GM12878 (cell line): Measurements from ENCODE around the gene IRAK4. TPM values are rescaled to one million over a fixed set of nuclear protein-coding genes. Genes with fewer than 3 reads are reported as not detected.

Experiments used
- ATAC-seq: fragments of 200-7000 bp; cut with Tn5 transposase; 3 replicates; pipeline ENCODE4 v1.9.1; 2020; ENCODE audit warnings: mild to moderate bottlenecking, moderate library complexity
- BruUV-seq: library from RNA; stranded (reverse); fragments of 400-500 nt; replicated peaks from 2 replicates; lab custom pipeline; 2021; lab: Mats Ljungman, UMichigan
- CTCF ChIA-PET: fragments of 300-600 bp; sonication (Branson Sonifier 250); formaldehyde crosslinking; extraction: SDS; loops from one replicate; lab custom pipeline; 2021; ENCODE audit warnings: inconsistent platforms; lab: Yijun Ruan, JAX
- POLR2A ChIA-PET: fragments of 350-600 bp; formaldehyde crosslinking; extraction: SDS; loops from one replicate; lab custom pipeline; 2021; ENCODE audit warnings: inconsistent platforms; lab: Charles Lee
- RAD21 ChIA-PET: fragments of 300-600 bp; sonication (Branson Sonifier 250); formaldehyde crosslinking; loops from one replicate; lab custom pipeline; 2023; ENCODE audit warnings: antibody characterized with exemption; ENCODE audit not compliant: unreplicated experiment; lab: Charles Lee
- SMC1A ChIA-PET: fragments of 300-600 bp; sonication (Branson Sonifier 250); formaldehyde crosslinking; loops from one replicate; lab custom pipeline; 2023; ENCODE audit not compliant: unreplicated experiment, uncharacterized antibody; lab: Charles Lee
- DNase-seq: peaks from one replicate; pipeline ENCODE4 v3.0.0-alpha.2; 2011; ENCODE audit warnings: low read depth, low spot score
- FAIRE-seq: peaks from 3 replicates; lab custom pipeline; 2011; peaks lifted over from hg19 to GRCh38; lab: Jason Lieb, UNC
- H2AFZ ChIP-seq: 2 replicates; pipeline ENCODE4 v1.6.0; 2011; ENCODE audit warnings: low read depth, low read length, control low read depth; ENCODE audit not compliant: control insufficient read depth
- H3K27ac ChIP-seq: 2 replicates; pipeline ENCODE4 v1.5.1; 2011; ENCODE audit warnings: control low read depth; ENCODE audit not compliant: control insufficient read depth, insufficient read depth
- H3K27me3 ChIP-seq, 2 experiments: replicated peaks in 1 of 2; 2 replicates each; pipeline versions ENCODE4 v1.6.0 to v1.6.1; 2011; ENCODE audit warnings: low read length in 1 of 2; ENCODE audit not compliant: control insufficient read depth in 2 of 2, insufficient read depth in 2 of 2
- H3K36me3 ChIP-seq, 2 experiments: 2 replicates each; pipeline ENCODE4 v1.5.1; 2011; ENCODE audit warnings: low read length in 1 of 2; ENCODE audit not compliant: control insufficient read depth in 2 of 2, insufficient read depth in 2 of 2
- H3K4me1 ChIP-seq: 2 replicates; pipeline ENCODE4 v1.6.1; 2011; ENCODE audit warnings: mild to moderate bottlenecking, low read length, moderate library complexity, mixed read lengths; ENCODE audit not compliant: control insufficient read depth, insufficient read depth
- H3K4me2 ChIP-seq: 2 replicates; pipeline ENCODE4 v1.6.0; 2011; ENCODE audit warnings: control low read depth; ENCODE audit not compliant: control insufficient read depth, insufficient read depth
- H3K4me3 ChIP-seq: fragments of 200-600 bp; sonication (generic); 2 replicates; pipeline ENCODE4 v1.5.1; 2016
- H3K79me2 ChIP-seq: 2 replicates; pipeline ENCODE4 v1.6.0; 2011; ENCODE audit warnings: low read length; ENCODE audit not compliant: control insufficient read depth, insufficient read depth
- H3K9ac ChIP-seq: 2 replicates; pipeline ENCODE4 v1.8.0; 2011; ENCODE audit warnings: low read length, control low read depth, mixed read lengths; ENCODE audit not compliant: control insufficient read depth, insufficient read depth
- H3K9me3 ChIP-seq: replicated peaks from 3 replicates; pipeline ENCODE4 v1.5.1; 2011; ENCODE audit warnings: mild to moderate bottlenecking, low read length; ENCODE audit not compliant: control insufficient read depth, insufficient read depth
- H4K20me1 ChIP-seq: 2 replicates; pipeline ENCODE4 v1.6.0; 2011; ENCODE audit not compliant: control insufficient read depth, insufficient read depth
- BRCA1 ChIP-seq: IDR thresholded peaks from 2 replicates; pipeline ENCODE4 v1.6.1; 2011; ENCODE audit warnings: low read depth, low read length, improper control_type of control experiment
- NR2F1 ChIP-seq: fragments of 450-650 bp; conservative IDR thresholded peaks from 2 replicates; pipeline ENCODE4 v1.6.1; 2017; ENCODE audit warnings: mild to moderate bottlenecking
- WRNIP1 ChIP-seq: IDR thresholded peaks from 2 replicates; pipeline ENCODE4 v1.6.1; 2011; ENCODE audit warnings: low read depth, low read length, improper control_type of control experiment, borderline replicate concordance
- WGBS: methylation state at CpG from one replicate; pipeline ENCODE4 v1.1.6; 2016; ENCODE audit warnings: low lambda C conversion rate; ENCODE audit not compliant: insufficient replicate concordance, insufficient coverage; ENCODE audit errors: missing lambda C conversion rate; 5-methylcytosine and 5-hydroxymethylcytosine counted together
- in situ Hi-C: fragments of 300-500 bp; cut with MboI; formaldehyde crosslinking; loops from 9 replicates; pipeline ENCODE4 v1.14.3; 2018; ENCODE audit warnings: mixed read lengths
- intact Hi-C: fragments of 100-400 bp; cut with micrococcal nuclease; formaldehyde crosslinking; loops from one replicate; pipeline ENCODE4 v1.14.2; 2022; ENCODE audit not compliant: unreplicated experiment
- polyA plus RNA-seq, 11 experiments: library from polyadenylated mRNA; depleted of rRNA in 4 of 11; unstranded in 6 of 11; stranded (reverse) in 5 of 11; fragments of >200 nt; fragmentation: Nextera tagmentation in 4 of 11; fragmentation: Illumina TruSeq in 1 of 11; extraction: Ambion mirVana in 4 of 11; extraction: Trizol in 1 of 11; gene quantifications; 1 replicate in 1 of 11; 2 replicates in 10 of 11; pipeline versions ENCODE4 v1.2.1 to v1.2.3, GENCODE V29; 2011 to 2016; ENCODE audit warnings: inconsistent platforms in 2 of 11, missing spikeins in 2 of 11, low read depth in 1 of 11
- total RNA-seq, 4 experiments: library from RNA; depleted of rRNA in 3 of 4; stranded (reverse); fragments of >200 nt in 3 of 4; fragmentation: Illumina TruSeq in 1 of 4; extraction: Trizol in 1 of 4; gene quantifications; 2 replicates each; pipeline versions ENCODE4 v1.2.1 to v1.2.3, GENCODE V29; 2013 to 2021
- TF ChIP-seq, protein P1 (sequence below): fragments of 150-350 bp; IDR thresholded peaks from 2 replicates; pipeline ENCODE4 v1.6.1; 2014; ENCODE audit warnings: mild to moderate bottlenecking, low read depth, low read length
- TF ChIP-seq, protein P2 (sequence below): fragments of 450-650 bp; IDR thresholded peaks from 2 replicates; pipeline ENCODE4 v1.6.1; 2016; ENCODE audit warnings: mild to moderate bottlenecking

Gene IRAK4
- total and polyA plus RNA-seq, 10 of the 15 experiments (the other 5 are each of a cell fraction or from before 2014, with no cell fraction given) = 7.9 to 46.8 (median 20.9) TPM

- no TSS peak for BruUV-seq
- WGBS = 57% methylated on average over 2 of the region's 2 CpGs
- Histone ChIP-seq H3K27ac (no peak overlapping the region), H4K20me1 (no peaks in the 10 kb centered on the region), H3K4me1 (no peaks in the 10 kb centered on the region), H3K27me3 (no peaks in the 10 kb centered on the region), H3K4me2 (no peak overlapping the region), H3K79me2 (no peaks in the 10 kb centered on the region), H3K9me3 (no peaks in the 10 kb centered on the region), H3K36me3 (no peaks in the 10 kb centered on the region; a peak in 2 of 4 replicates), H3K9ac (no peak overlapping the region), H2AFZ (no peak overlapping the region), H3K4me3 (no peak overlapping the region)
- SMC1A ChIA-PET = no interaction called here
- in situ Hi-C loops = no loop called here
- RAD21 ChIA-PET = no interaction called here
- FAIRE-seq = no peak
- TF ChIP-seq BRCA1 (no peak), NR2F1 (no peak), WRNIP1 (no peak)
- TF ChIP-seq, protein P1, sequence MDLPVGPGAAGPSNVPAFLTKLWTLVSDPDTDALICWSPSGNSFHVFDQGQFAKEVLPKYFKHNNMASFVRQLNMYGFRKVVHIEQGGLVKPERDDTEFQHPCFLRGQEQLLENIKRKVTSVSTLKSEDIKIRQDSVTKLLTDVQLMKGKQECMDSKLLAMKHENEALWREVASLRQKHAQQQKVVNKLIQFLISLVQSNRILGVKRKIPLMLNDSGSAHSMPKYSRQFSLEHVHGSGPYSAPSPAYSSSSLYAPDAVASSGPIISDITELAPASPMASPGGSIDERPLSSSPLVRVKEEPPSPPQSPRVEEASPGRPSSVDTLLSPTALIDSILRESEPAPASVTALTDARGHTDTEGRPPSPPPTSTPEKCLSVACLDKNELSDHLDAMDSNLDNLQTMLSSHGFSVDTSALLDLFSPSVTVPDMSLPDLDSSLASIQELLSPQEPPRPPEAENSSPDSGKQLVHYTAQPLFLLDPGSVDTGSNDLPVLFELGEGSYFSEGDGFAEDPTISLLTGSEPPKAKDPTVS = no peak
- TF ChIP-seq, protein P2, sequence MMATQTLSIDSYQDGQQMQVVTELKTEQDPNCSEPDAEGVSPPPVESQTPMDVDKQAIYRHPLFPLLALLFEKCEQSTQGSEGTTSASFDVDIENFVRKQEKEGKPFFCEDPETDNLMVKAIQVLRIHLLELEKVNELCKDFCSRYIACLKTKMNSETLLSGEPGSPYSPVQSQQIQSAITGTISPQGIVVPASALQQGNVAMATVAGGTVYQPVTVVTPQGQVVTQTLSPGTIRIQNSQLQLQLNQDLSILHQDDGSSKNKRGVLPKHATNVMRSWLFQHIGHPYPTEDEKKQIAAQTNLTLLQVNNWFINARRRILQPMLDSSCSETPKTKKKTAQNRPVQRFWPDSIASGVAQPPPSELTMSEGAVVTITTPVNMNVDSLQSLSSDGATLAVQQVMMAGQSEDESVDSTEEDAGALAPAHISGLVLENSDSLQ = no peak
- POLR2A ChIA-PET = interaction anchor here (0.7 kb wide), 1 partner anchor 1260 kb away, joined by 3 read pairs; no protein-coding TSS in a partner anchor
- DNase-seq = no peak
- CTCF ChIA-PET = interaction anchor here (1.1 to 1.8 kb wide), 2 partner anchors 278 to 284 kb away, joined by 3 to 5 read pairs; no protein-coding TSS in a partner anchor
- intact Hi-C loops = loop anchor here (5.0 to 10.0 kb wide), 2 partner anchors 223 to 281 kb away; no protein-coding TSS in a partner anchor
- no peak for ATAC-seq
These were observed 30.6 kb upstream of the IRAK4 start for GRCh38 chr12:43728117-43728516.
